ENCODE results near the gene SCFD1. TPM values are rescaled to one million over a fixed set of nuclear protein-coding genes. Genes with fewer than 3 reads are reported as not detected.
"Not testable (repeated sequence)": the region's sequence is repeated elsewhere in the genome, so short reads cannot be mapped to it uniquely, and the experiment has no call there.

Gene SCFD1
- total RNA-seq, 1 donor from 2014 or later: 103 TPM

DNA sequence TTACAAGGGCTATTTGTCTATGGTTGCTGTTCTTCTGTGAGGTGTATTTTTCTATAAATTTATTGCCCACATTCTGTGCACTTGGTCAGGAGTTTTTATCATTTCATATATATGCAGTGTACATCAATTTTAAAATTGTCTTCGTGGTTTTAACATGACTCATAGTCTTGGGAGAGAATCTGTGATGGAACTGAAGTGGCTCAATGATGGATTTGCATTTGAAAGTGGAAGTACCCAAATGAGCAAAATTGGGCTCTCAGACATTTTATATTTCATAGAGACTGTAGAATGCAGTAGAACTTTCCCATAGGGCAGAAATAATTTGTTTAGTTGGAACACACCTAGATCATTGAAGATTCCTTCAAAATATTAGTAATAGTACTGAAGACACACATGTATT, 1.9 kb upstream of the SCFD1 start:
- Mint-ChIP-seq H3K4me3 (no peak overlapping the region), H3K27ac (peak overlapping the region; percentile 11), H3K9me3 (no peaks in the 10 kb centered on the region), H3K4me1 (peaks cover 14% of the 10 kb centered on the region), H3K27me3 (ENCODE audit: low read depth) (no peaks in the 10 kb centered on the region), H3K36me3 (peaks cover 4% of the 10 kb centered on the region)
- TF ChIP-seq CTCF (IDR thresholded peaks at IDR 0.05; ENCODE audit: unreplicated experiment): no peak
- DNase-seq (ENCODE audit: low spot score in 2 of 2, unreplicated experiment in 2 of 2): no peak

DNA sequence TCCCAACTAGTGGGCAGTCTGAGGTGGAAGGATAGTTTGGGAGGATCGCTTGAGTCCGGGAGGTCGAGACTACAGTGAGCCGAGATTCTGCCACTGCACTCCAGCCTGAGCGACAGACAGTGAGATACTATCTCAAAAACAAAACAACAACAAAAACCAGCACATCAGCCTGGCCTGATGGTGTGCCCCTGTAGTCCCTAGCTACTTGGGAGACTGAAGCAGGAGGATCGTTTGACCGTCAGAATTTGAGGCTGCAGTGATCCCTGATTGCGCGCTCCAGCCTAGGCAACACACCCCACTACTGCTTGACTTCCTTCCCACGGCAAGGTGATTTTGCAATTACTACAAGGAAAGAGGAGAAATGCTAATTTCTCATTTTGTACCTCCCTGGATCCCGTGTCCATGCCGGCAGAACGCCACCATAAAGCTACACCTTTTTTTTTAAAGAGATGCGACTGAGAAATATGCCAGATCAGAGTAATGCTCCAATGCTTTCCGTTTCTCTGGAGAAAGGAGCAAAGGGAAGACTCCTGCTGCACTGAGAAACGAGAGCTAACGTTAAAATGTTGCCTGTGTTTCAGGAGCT, 672 bp upstream of the SCFD1 start:
- Mint-ChIP-seq H3K36me3 (no peaks in the 10 kb centered on the region), H3K4me1 (peaks cover 17% of the 10 kb centered on the region), H3K4me3 (peak overlapping the region; percentile 99), H3K27me3 (ENCODE audit: low read depth) (no peaks in the 10 kb centered on the region), H3K9me3 (no peaks in the 10 kb centered on the region), H3K27ac (peak overlapping the region; percentile 100)
- TF ChIP-seq CTCF (IDR thresholded peaks at IDR 0.05; ENCODE audit: unreplicated experiment): no peak
- DNase-seq (ENCODE audit: low spot score in 2 of 2, unreplicated experiment in 2 of 2): no peak

GRCh38 chr14:30623412-30624131, 1.5 kb downstream of the SCFD1 start:
- Mint-ChIP-seq H3K4me1 (peaks cover 20% of the 10 kb centered on the region), H3K27me3 (ENCODE audit: low read depth) (no peaks in the 10 kb centered on the region), H3K4me3 (peak overlapping the region; percentile 99), H3K36me3 (no peaks in the 10 kb centered on the region), H3K9me3 (no peaks in the 10 kb centered on the region), H3K27ac (peak overlapping the region; percentile 100)
- TF ChIP-seq CTCF (IDR thresholded peaks at IDR 0.05; ENCODE audit: unreplicated experiment): no peak
- no peak for DNase-seq (ENCODE audit: low spot score in 2 of 2, unreplicated experiment in 2 of 2)

DNA sequence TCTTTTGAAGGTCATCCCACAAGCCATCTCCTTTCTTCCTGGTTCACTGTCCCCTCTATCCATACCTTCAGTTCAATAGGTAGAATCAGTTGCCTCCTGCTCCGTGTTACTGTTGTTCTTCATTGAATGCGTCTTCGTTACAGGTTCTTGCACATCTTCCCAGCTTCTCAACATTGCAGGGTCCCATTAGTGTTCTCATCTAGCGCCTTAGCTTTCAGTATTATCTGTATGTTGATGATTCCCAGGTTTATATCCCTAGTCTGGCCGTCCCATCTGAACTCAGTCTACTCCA, 2.0 kb downstream of the SCFD1 start:
- Mint-ChIP-seq H3K4me1 (peaks cover 20% of the 10 kb centered on the region), H3K27ac (no peak overlapping the region), H3K4me3 (peak overlapping the region; percentile 51), H3K36me3 (no peaks in the 10 kb centered on the region), H3K9me3 (no peaks in the 10 kb centered on the region), H3K27me3 (ENCODE audit: low read depth) (no peaks in the 10 kb centered on the region)
- no peak for DNase-seq (ENCODE audit: low spot score in 2 of 2, unreplicated experiment in 2 of 2)
- no peak for TF ChIP-seq CTCF (IDR thresholded peaks at IDR 0.05; ENCODE audit: unreplicated experiment)

- no peaks in the 10 kb centered on the region for H3K36me3 Mint-ChIP-seq
- H3K9me3 Mint-ChIP-seq: no peaks in the 10 kb centered on the region
- H3K27me3 Mint-ChIP-seq (ENCODE audit: low read depth): no peaks in the 10 kb centered on the region
- H3K4me1 Mint-ChIP-seq: peaks cover 20% of the 10 kb centered on the region
- TF ChIP-seq CTCF (IDR thresholded peaks at IDR 0.05; ENCODE audit: unreplicated experiment): no peak
- H3K4me3 Mint-ChIP-seq: no peak overlapping the region
- no peak for DNase-seq (ENCODE audit: low spot score in 2 of 2, unreplicated experiment in 2 of 2)
- H3K27ac Mint-ChIP-seq: no peak overlapping the region
Observed at GRCh38 chr14:30625533-30625932, 3.4 kb downstream of the SCFD1 start.

GRCh38 chr14:30629432-30629831, 7.3 kb downstream of the SCFD1 start:
- not testable (repeated sequence) for H3K9me3 Mint-ChIP-seq; H3K27ac Mint-ChIP-seq; H3K36me3 Mint-ChIP-seq; H3K27me3 Mint-ChIP-seq (ENCODE audit: low read depth); H3K4me3 Mint-ChIP-seq; DNase-seq (ENCODE audit: low spot score in 2 of 2, unreplicated experiment in 2 of 2)
- H3K4me1 Mint-ChIP-seq: peaks cover 10% of the 10 kb centered on the region

Data from mesothelial cell of epicardium (in vitro differentiated cells).